ENCODE results near the gene CTBP1. TPM values are rescaled to one million over a fixed set of nuclear protein-coding genes. Genes with fewer than 3 reads are reported as not detected.
"Not testable (repeated sequence)": the region's sequence is repeated elsewhere in the genome, so short reads cannot be mapped to it uniquely, and the experiment has no call there.

The CTBP1 gene
- polyA plus RNA-seq, 1 donor from 2014 or later: 325 TPM

GRCh38 chr4:1239141-1239949, 9.6 kb downstream of the CTBP1 start (continued):
- TF ChIP-seq SMC3 (conservative IDR thresholded peaks at IDR 0.05; ENCODE audit: poor library complexity): no peak

- Histone ChIP-seq H3K27ac (ENCODE audit: low read length) (no peak overlapping the region), H3K36me3 (ENCODE audit: insufficient read depth, low read length) (peaks cover 4% of the 10 kb centered on the region), H3K9me3 (ENCODE audit: low read length) (no peaks in the 10 kb centered on the region), H3K9me2 (ENCODE audit: insufficient read depth, low read length) (no peaks in the 10 kb centered on the region), H3F3A (ENCODE audit: insufficient read depth, low read length, poor library complexity, severe bottlenecking) (no peaks in the 10 kb centered on the region), H3K4me2 (ENCODE audit: low read length) (no peak overlapping the region), H3K4me3 (ENCODE audit: low read length) (no peak overlapping the region), H3K79me2 (replicated peaks; ENCODE audit: insufficient read depth, low read length) (peaks cover 41% of the 10 kb centered on the region), H3K27me3 (ENCODE audit: insufficient read depth, low read depth, low read length) (no peaks in the 10 kb centered on the region), H4K20me1 (ENCODE audit: insufficient read depth) (peaks cover 10% of the 10 kb centered on the region), H2AFZ (ENCODE audit: low read depth, low read length) (no peak overlapping the region), H3K9ac (ENCODE audit: low read length) (no peak overlapping the region)
- TF ChIP-seq TAF1 (IDR thresholded peaks at IDR 0.05; ENCODE audit: low read depth) (no peak), EP300 (conservative IDR thresholded peaks at IDR 0.05; ENCODE audit: poor library complexity, severe bottlenecking) (no peak), SMC3 (conservative IDR thresholded peaks at IDR 0.05; ENCODE audit: poor library complexity) (no peak), MXI1 (conservative IDR thresholded peaks at IDR 0.05; ENCODE audit: poor library complexity, severe bottlenecking) (no peak), RAD21 (conservative IDR thresholded peaks at IDR 0.05) (no peak)
Measured at GRCh38 chr4:1238676-1239000, 10.3 kb downstream of the CTBP1 start.

- peaks cover 36% of the 10 kb centered on the region for H3K79me2 ChIP-seq (replicated peaks; ENCODE audit: insufficient read depth, low read length)
- no peaks in the 10 kb centered on the region for H3K9me3 ChIP-seq (ENCODE audit: low read length)
- H3K9ac ChIP-seq (ENCODE audit: low read length): no peak overlapping the region
- H4K20me1 ChIP-seq (ENCODE audit: insufficient read depth): peaks cover 10% of the 10 kb centered on the region
- TF ChIP-seq SMC3 (conservative IDR thresholded peaks at IDR 0.05; ENCODE audit: poor library complexity) (no peak), EP300 (conservative IDR thresholded peaks at IDR 0.05; ENCODE audit: poor library complexity, severe bottlenecking) (no peak), CTCF (IDR thresholded peaks at IDR 0.05; ENCODE audit: poor library complexity, severe bottlenecking) (no peak), REST (IDR thresholded peaks at IDR 0.05; ENCODE audit: borderline replicate concordance) (no peak), RAD21 (conservative IDR thresholded peaks at IDR 0.05) (no peak), TAF1 (IDR thresholded peaks at IDR 0.05; ENCODE audit: low read depth) (no peak), POLR2AphosphoS5 (IDR thresholded peaks at IDR 0.05) (no peak), EZH2 (IDR thresholded peaks at IDR 0.05; ENCODE audit: borderline replicate concordance, insufficient read depth, low read length, poor library complexity, severe bottlenecking) (no peak), MXI1 (conservative IDR thresholded peaks at IDR 0.05; ENCODE audit: poor library complexity, severe bottlenecking) (no peak)
- no peaks in the 10 kb centered on the region for H3K27me3 ChIP-seq (ENCODE audit: insufficient read depth, low read depth, low read length)
- H3K4me2 ChIP-seq (ENCODE audit: low read length): no peak overlapping the region
- H3K27ac ChIP-seq (ENCODE audit: low read length): no peak overlapping the region
- no peak overlapping the region for H3K4me3 ChIP-seq (ENCODE audit: low read length)
- no peak overlapping the region for H2AFZ ChIP-seq (ENCODE audit: low read depth, low read length)
- peaks cover 4% of the 10 kb centered on the region for H3K36me3 ChIP-seq (ENCODE audit: insufficient read depth, low read length)
- H3K9me2 ChIP-seq (ENCODE audit: insufficient read depth, low read length): no peaks in the 10 kb centered on the region
- no peaks in the 10 kb centered on the region for H3F3A ChIP-seq (ENCODE audit: insufficient read depth, low read length, poor library complexity, severe bottlenecking)
Measured at GRCh38 chr4:1237981-1238675, 10.8 kb downstream of the CTBP1 start.

- not testable (repeated sequence) for H3K36me3 ChIP-seq (ENCODE audit: insufficient read depth, low read length); H3K9me3 ChIP-seq (ENCODE audit: low read length); H3K9ac ChIP-seq (ENCODE audit: low read length); H3F3A ChIP-seq (ENCODE audit: insufficient read depth, low read length, poor library complexity, severe bottlenecking); H2AFZ ChIP-seq (ENCODE audit: low read depth, low read length); H3K4me2 ChIP-seq (ENCODE audit: low read length); H3K27ac ChIP-seq (ENCODE audit: low read length); H3K27me3 ChIP-seq (ENCODE audit: insufficient read depth, low read depth, low read length); H4K20me1 ChIP-seq (ENCODE audit: insufficient read depth); H3K4me3 ChIP-seq (ENCODE audit: low read length); H3K9me2 ChIP-seq (ENCODE audit: insufficient read depth, low read length)
- peaks cover 33% of the 10 kb centered on the region for H3K79me2 ChIP-seq (replicated peaks; ENCODE audit: insufficient read depth, low read length)
Measured at GRCh38 chr4:1237261-1237660, 11.7 kb downstream of the CTBP1 start.

GRCh38 chr4:1236836-1237235, 12.1 kb downstream of the CTBP1 start:
- H3K27ac ChIP-seq (ENCODE audit: low read length); H4K20me1 ChIP-seq (ENCODE audit: insufficient read depth); H3K9me2 ChIP-seq (ENCODE audit: insufficient read depth, low read length); H3K9ac ChIP-seq (ENCODE audit: low read length); H3K4me2 ChIP-seq (ENCODE audit: low read length); H3K36me3 ChIP-seq (ENCODE audit: insufficient read depth, low read length); H2AFZ ChIP-seq (ENCODE audit: low read depth, low read length); H3K9me3 ChIP-seq (ENCODE audit: low read length); H3F3A ChIP-seq (ENCODE audit: insufficient read depth, low read length, poor library complexity, severe bottlenecking); H3K4me3 ChIP-seq (ENCODE audit: low read length); H3K27me3 ChIP-seq (ENCODE audit: insufficient read depth, low read depth, low read length): not testable (repeated sequence)
- H3K79me2 ChIP-seq (replicated peaks; ENCODE audit: insufficient read depth, low read length): peaks cover 33% of the 10 kb centered on the region
